Type B pancreatic cell (in vitro differentiated cells): ENCODE data around the gene SURF2. TPM values are rescaled to one million over a fixed set of nuclear protein-coding genes. Genes with fewer than 3 reads are reported as not detected.

Experiments used
- DNase-seq: peaks from one replicate; pipeline ENCODE4 v3.0.0; 2021; ENCODE audit warnings: mixed read lengths; ENCODE audit not compliant: unreplicated experiment; ENCODE audit errors: extremely low spot score
- H3K27ac Mint-ChIP-seq: 2 replicates; pipeline ENCODE4 v1.8.0; 2021; ENCODE audit warnings: mild to moderate bottlenecking, mixed read lengths
- H3K27me3 Mint-ChIP-seq: 2 replicates; pipeline ENCODE4 v1.8.0; 2021; ENCODE audit warnings: mixed read lengths
- H3K36me3 Mint-ChIP-seq: 2 replicates; pipeline ENCODE4 v1.8.0; 2021; ENCODE audit warnings: mixed read lengths
- H3K4me1 Mint-ChIP-seq: one replicate; pipeline ENCODE4 v1.8.0; 2021; ENCODE audit warnings: mixed read lengths; ENCODE audit not compliant: unreplicated experiment
- H3K4me3 Mint-ChIP-seq: 2 replicates; pipeline ENCODE4 v1.8.0; 2021; ENCODE audit warnings: mild to moderate bottlenecking, mixed read lengths
- H3K9me3 Mint-ChIP-seq: 2 replicates; pipeline ENCODE4 v1.8.0; 2021; ENCODE audit warnings: mixed read lengths
- CTCF ChIP-seq: fragments of 200-600 bp; sonication (generic); conservative IDR thresholded peaks from 2 replicates; pipeline ENCODE4 v1.5.0; 2021; ENCODE audit warnings: antibody characterized with exemption, mild to moderate bottlenecking
- total RNA-seq: library from RNA; stranded (reverse); gene quantifications from 2 replicates; pipeline ENCODE4 v1.2.1, GENCODE V29; 2021; ENCODE audit warnings: low replicate concordance

The SURF2 gene
- total RNA-seq, 1 donor from 2014 or later = 23.5 TPM

GRCh38 chr9:133349965-133350616 is 6.3 kb upstream of the SURF2 start:
- Mint-ChIP-seq H3K27me3 (no peaks in the 10 kb centered on the region), H3K27ac (peak overlapping the region; percentile 99), H3K4me3 (peak overlapping the region; percentile 100), H3K4me1 (peaks cover 22% of the 10 kb centered on the region), H3K36me3 (peaks cover 31% of the 10 kb centered on the region), H3K9me3 (no peaks in the 10 kb centered on the region)
- no peak for DNase-seq
- TF ChIP-seq CTCF = no peak

DNA sequence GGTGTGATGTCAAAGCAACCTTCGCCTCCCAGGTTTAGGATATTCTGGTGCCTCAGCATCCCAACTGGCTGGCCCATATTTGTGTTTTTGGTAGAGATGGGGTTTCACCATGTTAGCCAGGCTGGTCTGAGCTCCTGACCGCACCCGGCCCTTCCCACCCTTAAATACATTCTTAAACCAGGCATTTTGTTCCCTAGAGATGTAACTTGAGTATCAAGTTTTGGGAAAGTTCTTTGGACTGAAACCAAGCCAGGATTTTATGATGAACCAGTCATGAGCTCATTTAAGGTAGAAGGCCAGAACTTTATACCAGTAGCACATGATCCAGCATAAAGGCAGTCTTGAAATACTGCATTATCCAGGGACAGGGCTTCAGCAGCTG is 4.8 kb upstream of the SURF2 start:
- H3K4me3 Mint-ChIP-seq = peak overlapping the region; percentile 47
- DNase-seq = no peak
- H3K36me3 Mint-ChIP-seq = peaks cover 31% of the 10 kb centered on the region
- H3K27me3 Mint-ChIP-seq = no peaks in the 10 kb centered on the region
- H3K27ac Mint-ChIP-seq = peak overlapping the region; percentile 63
- no peaks in the 10 kb centered on the region for H3K9me3 Mint-ChIP-seq
- H3K4me1 Mint-ChIP-seq = peaks cover 18% of the 10 kb centered on the region
- TF ChIP-seq CTCF = no peak

DNA sequence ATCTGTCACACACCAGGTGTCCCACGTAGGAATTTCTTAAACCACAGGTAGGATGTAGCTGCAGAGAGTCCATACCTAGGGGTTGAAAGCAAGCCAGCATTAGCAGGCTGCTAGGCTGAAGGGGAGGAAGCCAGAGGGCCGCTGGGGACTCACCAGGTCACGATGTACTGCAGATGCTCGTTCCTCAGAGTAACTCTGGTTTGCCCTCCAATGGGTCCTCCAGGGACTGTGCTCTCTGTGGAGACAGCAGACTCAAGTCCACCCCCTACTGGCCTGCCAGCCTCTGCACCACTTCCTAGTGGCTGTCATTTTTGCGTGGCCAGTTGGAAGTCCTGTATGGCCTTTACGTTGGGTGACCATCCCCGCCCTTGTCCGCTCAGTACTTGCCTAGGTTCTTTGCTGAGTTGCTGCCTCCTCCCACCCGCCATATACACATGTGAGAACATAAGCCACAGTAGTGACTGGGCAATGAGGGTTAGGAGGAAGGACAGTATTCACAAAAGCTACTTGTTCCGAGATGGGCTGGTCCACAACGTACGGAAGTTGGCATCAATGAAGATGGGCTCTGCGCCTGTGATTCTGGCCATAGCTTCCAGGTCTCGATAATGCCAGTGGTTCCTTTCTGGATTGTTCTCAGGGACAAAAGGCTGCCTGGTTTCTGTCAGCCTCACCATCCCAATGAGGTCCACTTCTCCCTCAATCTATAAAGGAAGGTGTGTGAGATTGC is 4.3 kb upstream of the SURF2 start:
- Mint-ChIP-seq H3K27ac (peak overlapping the region; percentile 63), H3K9me3 (no peaks in the 10 kb centered on the region), H3K36me3 (peaks cover 27% of the 10 kb centered on the region), H3K4me3 (peak overlapping the region; percentile 47), H3K4me1 (peaks cover 12% of the 10 kb centered on the region), H3K27me3 (no peaks in the 10 kb centered on the region)
- no peak for DNase-seq
- peak; percentile 70 for TF ChIP-seq CTCF

DNA sequence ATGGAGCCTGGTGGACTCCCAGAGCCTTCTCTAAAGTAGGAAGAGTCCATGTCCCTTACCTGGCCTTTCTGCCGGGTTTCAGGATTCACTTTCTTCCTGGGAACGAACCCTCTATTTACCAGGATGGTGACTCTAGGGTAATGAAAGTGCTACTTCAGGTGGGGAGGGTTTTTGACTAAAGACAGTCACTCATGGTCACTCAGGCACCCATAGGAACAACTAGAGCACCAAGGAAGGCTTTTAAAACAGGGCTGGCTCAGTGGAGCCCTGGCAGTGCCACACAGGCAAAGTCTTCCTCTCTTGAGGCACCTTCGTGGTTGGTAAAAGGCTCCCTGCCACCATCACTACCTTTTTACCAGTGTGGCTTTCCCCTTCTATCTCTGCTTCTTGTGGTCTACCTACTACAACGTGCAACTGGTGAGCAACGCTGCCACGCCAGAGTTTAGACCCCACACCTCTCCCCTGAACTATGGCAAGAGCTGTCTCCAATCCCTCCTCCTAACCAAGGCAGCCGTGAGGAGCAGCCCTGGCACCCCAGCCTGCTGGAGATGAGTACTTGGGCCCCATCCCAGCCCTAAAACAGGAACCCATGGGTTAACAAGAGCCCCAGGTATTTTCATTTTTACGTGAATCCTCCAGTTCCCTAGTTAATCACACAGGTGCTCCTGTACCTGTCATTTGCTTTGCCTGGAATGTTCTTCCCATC is 3.6 kb upstream of the SURF2 start:
- Mint-ChIP-seq H3K4me1 (peaks cover 11% of the 10 kb centered on the region), H3K36me3 (peaks cover 27% of the 10 kb centered on the region), H3K4me3 (no peak overlapping the region), H3K9me3 (no peaks in the 10 kb centered on the region), H3K27me3 (no peaks in the 10 kb centered on the region), H3K27ac (peak overlapping the region; percentile 70)
- no peak for DNase-seq
- TF ChIP-seq CTCF = no peak

DNA sequence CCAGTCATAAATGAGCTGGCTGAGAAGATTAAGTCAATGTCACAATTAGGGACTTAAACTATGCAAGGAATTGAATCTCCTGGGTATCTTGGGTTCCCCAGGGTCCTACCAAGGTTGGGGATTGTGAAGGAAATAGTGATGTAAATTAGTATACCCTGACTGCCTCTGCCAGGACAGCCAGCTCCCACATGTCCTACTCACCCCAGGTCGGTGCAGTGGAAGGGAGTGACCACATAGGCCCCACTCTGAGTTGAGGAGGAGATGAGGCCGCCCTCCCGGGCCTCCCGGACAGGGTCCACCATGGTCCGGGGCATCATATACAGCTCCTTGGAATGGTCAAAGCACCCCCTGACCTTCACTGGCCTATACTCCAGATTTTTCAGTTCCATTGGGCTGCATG is 2.8 kb upstream of the SURF2 start:
- Mint-ChIP-seq H3K4me1 (peaks cover 15% of the 10 kb centered on the region), H3K27ac (peak overlapping the region; percentile 34), H3K36me3 (peaks cover 21% of the 10 kb centered on the region), H3K4me3 (peak overlapping the region; percentile 63), H3K27me3 (no peaks in the 10 kb centered on the region), H3K9me3 (no peaks in the 10 kb centered on the region)
- no peak for DNase-seq
- TF ChIP-seq CTCF = no peak
